ENCODE data around the gene BRSK2.

- TF ChIP-seq CTCF (IDR thresholded peaks at IDR 0.05) (no peak), POLR2A (IDR thresholded peaks at IDR 0.05) (no peak)
Measured at GRCh38 chr11:1354125-1354938, 35.4 kb upstream of the BRSK2 start.
